IPS-NIHi7 (cell line): ENCODE measurements around the gene ULBP2.

Source experiments
- DNase-seq: peaks from one replicate; pipeline ENCODE4 v3.0.0; 2012; ENCODE audit warnings: mixed read lengths; ENCODE audit errors: extremely low spot score

ULBP2 gene, protein sequence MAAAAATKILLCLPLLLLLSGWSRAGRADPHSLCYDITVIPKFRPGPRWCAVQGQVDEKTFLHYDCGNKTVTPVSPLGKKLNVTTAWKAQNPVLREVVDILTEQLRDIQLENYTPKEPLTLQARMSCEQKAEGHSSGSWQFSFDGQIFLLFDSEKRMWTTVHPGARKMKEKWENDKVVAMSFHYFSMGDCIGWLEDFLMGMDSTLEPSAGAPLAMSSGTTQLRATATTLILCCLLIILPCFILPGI

DNA sequence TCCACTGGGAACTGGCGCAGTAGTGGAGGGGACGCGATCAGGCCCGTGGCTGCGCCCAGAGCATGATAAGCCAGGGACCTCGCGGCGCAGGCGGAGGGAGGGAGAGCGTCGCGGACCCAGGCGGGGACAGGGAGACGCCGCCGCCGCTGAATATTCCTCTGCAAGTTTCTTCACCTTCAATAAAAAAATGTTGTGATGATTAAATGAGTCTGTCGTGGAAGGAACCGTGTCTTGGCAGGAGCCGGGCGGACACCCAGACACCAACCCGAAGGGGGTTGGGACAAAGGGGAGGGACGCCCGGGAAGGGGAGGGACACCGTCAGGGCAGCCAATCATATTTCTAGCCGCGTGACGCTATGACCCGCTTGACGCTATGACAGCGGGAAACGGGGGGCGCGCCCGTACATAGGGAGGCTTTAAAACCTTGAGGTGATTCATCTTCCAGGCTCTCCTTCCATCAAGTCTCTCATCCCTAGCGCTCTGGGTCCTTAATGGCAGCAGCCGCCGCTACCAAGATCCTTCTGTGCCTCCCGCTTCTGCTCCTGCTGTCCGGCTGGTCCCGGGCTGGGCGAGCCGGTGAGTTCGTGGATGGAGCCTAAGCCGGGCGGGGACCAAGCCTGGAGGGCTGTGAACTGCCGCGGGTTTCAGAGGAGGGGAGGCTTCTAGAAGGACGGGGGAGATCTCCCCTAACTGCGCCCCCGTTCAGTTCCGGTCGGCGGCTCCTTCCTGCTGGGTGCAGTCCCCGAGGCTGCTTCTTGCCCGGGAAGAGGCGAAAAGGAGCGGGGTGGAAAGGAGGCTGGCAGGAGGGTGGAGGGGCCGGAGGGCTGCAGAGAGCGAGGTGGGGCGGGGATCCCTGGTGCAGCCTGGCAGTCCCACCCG is at the start of gene ULBP2:
Gene ULBP2 (plus strand): TSS at position 432 of the 878 bp plus-strand sequence. CDS start 59 bp downstream, at position 491.
- DNase-seq = peak; percentile 85

DNA sequence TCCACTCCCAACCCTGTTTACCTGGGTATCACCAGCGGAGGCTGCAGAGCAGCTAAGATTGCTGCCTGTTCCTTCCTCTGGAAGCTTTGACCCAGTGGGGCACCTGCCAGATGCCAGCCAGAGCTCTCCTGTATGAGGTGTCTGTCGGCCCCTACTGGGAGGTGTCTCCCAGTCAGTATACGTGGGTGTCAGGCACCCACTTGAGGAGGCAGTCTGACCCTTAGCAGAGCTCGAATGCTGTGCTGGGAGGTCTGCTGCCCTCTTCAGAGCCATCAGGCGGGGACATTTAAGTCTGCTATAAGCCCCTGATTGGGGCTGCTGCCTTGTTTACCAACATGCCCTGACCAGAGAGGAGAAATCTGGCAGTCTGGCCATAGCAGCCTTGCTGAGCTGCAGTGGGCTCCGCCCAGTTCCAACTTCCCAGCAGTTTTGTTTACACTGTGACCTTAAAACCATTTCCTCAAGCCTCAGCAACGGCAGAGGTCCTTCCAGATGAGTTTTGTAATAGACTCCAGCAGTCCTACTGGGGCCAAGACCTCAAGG is 46.7 kb upstream of the ULBP2 start:
- DNase-seq = peak; percentile 10

DNA sequence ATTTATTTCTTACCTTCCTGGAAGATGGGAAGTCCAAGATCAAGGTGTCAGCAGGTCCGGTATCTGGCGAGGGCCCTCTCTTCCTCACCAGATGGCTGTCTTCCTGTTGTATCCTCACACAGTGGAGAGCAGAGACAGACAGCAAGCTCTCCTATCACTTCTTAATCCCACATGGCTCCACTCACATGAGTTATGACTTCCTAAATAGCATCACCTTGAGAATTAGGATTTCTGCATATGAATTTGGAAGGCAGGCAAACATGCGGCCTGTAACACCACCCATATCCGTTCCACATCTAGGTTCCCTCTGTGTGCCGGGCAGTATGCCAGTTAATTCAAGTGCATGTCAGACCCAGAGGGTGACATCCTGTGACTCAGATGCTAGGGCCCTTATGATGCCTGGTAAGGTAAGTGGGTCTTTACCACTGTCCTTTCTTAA is 46.0 kb upstream of the ULBP2 start:
- DNase-seq = no peak

DNA sequence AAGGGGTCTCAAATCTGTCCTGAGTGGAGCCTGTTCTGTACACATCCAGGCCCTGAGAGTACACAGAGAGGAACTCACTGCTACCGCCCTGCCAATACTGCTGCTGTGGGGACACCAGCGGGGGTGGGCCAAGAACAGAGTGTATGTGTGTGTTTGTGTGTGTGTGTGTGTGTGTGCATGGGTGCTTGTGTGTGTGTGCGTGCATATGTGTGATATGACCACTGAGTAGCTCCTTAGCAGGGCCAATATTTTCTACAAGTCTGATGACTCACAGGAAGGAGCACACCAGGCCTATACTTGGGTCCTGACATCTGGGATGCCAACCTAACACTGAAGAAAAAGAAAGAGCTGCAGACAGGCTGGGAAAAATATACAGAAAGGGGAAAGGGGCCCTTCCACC is 45.3 kb upstream of the ULBP2 start:
- DNase-seq = no peak

DNA sequence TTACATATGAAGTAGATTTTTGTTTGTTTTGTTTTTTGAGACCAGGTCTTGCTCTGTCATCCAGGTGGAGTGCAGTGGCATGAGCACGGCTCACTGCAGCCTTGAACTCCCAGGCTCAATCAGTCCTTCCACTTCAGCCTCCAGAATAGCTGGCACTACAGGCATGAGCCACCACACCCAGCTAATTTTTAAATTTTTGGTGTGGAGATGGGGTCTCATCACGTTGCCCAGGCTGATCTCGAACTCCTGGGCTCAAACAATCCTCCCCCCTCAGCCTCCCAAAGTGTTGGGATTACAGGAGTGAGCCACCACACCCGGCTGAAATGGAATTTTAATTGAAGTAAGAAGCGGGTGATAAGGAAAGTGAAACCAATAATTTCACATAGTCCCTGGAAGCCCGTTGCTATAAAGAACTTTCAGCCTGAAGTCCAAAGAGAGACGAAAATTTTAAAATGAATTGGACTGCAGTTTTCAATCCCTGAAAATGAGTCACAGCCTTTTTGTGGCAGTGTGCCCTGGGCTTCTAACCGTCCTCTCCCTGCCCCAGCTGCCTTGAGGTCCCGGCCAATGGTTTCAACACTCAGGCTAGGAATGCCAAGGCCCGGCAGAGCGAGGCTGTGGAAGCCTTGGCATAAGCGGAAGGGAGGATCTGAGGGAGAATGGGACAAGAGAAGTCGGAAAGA is 44.7 kb upstream of the ULBP2 start:
- no peak for DNase-seq

DNA sequence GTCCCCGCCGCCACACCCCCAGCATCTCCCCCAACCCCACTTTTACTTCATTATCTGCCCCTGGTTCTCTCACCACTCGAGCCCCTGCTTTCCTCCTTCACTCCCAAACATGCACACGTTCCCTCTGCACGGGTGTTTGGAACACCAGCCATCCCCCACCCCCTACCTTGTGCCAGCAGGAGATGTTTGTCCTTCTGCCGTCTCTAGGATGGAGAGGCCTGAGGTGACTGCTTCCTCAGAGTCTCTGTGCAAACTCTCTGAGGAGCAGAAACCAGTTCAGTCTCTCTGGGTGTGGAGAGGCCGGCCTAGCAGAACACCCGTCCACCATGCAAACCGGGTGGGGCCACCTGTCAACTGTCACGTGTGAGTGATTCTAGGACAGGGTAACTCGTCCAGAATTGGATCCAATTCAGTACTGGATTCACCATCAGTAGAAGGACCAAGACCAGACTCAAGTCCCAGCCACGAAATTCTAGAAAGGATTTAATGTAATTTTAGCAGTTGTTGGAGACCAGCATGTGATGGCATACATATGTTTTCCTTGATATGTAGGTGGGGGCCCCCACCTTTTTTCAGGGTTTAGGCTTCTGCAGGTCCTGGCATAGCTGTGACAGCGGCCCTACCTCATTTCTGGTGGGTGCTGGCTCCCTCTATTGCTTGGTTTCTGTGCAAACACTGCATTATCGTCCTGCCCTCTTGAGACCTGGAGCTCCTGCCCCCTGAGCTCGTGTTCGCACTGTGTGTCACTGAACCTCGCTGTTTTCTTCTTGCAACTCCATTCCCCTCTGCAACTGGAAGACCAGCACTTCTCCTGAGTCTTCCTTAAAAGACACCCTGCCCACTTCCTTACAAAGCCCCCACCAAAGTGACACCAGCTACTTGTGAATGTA is 43.7 kb upstream of the ULBP2 start, which contains the start of gene RAET1E:
Gene RAET1E (minus strand): TSS at position 259 of the 890 bp plus-strand sequence. CDS start 7,212 bp downstream, outside the sequence.
- DNase-seq = no peak

DNA sequence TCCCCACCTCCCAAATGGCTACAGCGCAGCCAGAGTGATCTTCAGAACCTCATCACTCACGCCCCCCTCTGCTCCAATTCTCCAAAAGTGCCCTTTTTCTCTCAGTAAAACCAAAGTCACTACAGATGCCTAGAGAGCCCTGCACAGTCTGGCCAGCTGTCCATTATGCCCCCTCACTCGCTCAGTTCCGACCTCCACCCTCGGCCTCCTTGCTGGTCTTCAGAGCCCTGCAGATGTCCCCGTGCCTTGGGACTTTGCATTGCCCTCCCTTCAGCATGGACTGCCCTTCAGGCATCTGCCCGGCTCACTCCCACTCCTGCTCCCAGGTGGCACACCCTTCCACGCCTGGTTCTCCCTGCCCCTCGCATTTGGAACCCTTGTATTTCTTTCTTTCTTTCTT is 42.8 kb upstream of the ULBP2 start:
- no peak for DNase-seq

DNA sequence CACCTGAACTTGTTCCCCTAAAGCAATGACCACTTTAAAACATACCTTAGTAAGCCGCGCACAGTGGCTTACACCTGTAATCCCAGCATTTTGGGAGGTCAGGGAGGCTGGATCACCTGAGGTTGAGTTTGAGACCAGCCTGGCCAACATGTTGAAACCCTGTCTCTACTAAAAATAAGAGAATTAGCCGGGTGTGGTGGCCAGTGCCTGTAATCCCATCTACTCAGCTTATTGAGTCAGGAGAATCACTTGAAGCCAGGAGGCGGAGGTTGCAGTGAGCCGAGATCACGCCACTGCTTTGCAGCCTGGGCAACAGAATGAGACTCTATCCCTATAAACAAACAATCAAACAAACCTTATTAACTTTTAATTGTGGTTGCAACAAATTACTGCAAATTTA is 42.3 kb upstream of the ULBP2 start:
- DNase-seq = no peak

DNA sequence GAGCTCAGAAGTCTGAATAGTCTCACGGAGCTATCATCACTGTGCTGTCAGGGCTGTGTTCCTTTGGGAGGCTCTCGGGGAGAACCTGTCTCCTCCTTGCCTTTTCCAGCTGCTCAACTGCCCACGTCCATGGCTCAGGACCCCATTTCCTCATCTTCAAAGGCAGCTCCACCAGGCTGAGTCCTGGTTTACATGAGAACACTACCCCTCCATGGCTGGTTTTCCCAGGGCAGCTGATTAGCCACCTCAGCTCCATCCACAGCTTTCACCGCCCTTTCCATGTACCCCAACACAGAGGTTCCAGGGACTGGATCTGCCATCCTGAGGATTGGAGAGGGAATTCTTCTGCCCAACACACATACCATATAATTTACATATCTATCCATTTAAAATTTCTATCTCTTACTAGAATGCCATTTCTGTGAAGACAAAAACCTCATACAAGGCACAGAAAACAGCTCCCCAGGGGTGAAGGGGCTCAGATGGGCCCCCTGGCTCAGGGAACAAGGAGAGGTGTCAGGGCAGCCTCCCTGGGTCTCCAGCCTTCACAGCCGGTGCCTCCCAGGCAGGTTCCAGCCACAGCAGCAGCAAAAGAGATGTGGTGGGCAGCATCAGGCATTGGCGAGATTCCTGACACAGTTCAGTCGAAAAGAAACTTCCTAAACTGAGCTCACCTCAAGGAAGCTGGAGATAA is 41.7 kb upstream of the ULBP2 start:
- DNase-seq = no peak

DNA sequence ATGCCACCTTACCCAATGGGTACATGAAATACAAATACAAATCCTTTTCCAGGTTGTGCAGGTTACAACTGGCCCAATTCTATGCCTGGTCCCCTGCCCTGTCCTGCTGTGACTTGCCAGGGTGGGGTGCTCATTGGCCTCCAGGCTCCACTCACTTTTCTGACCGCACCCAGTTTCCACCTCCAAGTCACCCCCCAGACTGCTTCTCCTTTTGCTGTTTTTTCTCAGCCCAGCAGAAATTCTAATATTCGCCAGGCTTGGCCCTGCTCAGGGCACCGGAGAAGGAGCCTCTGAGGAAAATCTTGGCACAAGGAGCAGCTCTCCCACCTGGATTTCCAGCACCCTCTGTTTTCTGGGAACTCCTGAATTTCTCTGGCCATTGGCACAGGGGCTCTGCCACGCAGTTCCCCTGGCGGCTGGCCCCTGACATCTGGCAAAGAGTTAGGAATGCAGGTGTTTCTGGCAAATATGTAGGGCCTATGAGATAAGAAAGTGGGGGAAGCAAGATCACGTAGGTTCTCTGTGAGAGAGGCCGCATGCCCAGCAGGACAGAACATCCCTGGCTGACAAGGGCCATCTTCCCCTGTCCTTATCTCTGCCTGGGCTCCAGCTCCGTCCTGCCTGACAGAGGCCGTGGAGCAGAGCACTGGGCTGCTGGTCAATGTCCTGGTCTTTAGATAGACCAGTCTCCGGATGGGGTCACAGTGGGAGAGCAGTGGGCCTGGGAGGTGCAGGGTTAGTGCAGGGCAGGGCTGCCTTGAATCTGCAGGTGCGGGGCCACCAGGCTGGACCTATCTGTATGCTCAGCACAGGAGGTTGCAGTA is 41.0 kb upstream of the ULBP2 start:
- no peak for DNase-seq

DNA sequence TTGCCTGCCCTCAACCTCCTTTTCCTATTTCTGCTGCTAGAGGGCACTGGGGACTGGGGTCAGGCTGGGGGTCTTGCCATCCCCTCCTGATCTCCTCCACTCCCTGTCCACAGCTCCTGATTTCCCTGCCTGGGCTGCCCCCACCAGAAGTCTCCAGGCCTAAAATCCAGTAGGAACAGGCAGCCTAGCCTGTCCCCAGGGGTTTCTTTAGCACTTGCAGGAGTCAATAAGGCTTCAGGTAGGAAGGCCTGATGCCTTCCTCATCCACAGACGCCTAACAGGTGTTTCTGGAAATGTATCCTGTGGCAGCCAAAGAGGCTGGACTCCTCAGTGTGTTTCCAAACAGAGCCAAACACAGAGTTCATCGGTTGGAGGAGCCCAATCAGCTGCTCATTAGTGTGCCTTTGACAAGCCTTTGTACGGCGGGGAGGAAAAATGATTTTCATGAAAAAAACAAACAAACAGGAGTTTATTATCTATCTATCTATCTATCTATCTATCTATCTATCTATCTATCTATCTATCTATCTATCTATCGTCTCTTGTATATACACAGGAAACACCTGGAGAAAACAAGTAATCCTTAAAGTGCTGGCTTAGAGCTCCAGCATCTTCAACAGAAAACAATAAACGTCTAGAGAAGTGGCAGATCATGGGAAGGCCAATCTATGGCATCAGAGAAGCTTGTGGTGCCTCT is 40.2 kb upstream of the ULBP2 start:
- DNase-seq = no peak

DNA sequence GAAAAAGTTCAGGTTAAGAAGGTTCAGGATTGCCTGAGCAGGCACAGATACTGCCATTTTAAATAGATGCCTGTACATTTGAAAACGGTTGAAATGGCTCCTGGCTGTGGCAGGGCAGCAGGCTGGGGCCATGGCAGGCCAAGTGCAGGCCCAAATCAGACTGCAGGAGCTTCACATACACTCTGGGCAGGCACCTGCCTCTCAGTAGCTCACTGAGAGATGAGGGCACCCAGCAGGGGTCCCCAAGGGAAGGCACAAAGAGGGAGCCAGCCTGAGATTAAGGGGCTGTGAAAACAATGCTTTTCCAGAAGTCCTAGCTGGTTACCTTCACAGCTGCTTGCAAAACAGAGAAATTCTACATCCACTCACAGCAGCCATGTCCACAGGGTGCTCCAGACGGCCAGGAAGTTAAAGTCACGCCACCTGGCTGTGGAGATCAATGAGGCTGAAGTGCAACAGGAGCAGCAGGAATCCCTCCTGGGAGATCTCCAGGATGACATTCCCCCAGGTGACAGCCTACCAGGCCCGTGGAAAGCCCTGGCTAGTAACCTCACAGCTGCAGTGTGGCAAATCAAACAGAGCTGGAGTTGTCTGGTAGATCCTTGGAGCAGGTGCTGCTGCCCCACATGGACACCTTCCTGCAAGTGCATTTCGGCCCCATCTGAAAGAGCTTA is 37.7 kb upstream of the ULBP2 start:
- no peak for DNase-seq

DNA sequence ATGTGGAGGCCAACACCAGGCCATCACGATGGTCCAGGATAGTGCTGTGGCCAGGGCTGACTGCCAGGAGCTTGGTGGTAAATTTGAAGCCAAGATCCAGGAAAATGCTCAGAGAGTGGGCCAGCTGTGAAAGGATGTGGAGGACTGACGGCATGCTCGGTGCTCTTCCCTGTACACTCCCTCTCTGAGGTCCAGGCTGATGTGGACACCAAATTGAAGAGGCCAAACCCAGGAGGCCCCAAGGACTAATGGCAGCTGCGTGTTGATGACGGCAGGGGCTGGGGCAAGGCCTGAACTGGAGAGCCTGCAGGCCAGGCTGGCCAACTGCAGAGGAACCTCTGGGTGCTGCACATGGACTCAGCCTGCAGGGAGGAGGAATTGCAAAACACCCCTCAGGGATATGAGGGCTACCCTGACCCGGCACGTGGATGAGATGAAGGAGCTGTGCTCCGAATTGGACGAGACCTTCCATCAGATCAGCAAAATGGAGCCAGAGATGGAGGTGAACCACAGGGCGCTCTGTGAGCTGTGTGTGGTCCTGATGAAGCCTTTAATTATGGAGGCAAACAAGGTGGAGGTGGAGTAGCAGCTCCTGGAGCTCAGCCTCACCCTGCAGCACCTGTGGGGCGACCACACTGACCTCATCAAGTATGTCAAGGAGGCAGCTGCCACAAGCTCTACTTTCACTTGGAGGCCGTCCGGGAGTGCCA is 37.0 kb upstream of the ULBP2 start:
- no peak for DNase-seq

DNA sequence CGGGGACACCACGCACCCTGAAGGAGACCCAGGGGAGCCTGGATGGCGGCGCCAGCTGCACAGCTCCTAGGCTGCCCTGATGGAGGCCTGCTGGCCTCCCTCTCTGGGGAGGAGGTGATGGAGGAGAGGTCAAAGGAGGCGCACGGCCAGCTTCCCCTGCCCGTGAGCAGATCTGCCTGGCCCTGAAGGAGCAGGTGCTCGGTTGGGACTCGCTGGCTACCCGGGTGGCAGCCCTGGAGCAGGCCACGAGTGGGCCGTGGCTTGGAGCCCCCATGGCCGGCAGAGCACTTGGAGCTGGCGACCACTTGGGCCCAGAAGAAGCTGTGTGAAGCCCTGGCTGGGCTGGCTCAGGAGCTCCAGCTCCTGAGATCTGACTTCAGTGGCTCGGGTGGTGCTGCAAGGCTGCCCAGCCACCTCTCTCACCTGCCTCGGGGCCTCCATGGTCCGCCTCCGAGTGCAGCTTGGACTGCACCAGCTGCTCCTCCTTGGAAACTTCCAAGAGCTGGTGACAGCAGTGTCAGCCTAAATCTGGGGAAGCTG is 36.4 kb upstream of the ULBP2 start:
- no peak for DNase-seq

DNA sequence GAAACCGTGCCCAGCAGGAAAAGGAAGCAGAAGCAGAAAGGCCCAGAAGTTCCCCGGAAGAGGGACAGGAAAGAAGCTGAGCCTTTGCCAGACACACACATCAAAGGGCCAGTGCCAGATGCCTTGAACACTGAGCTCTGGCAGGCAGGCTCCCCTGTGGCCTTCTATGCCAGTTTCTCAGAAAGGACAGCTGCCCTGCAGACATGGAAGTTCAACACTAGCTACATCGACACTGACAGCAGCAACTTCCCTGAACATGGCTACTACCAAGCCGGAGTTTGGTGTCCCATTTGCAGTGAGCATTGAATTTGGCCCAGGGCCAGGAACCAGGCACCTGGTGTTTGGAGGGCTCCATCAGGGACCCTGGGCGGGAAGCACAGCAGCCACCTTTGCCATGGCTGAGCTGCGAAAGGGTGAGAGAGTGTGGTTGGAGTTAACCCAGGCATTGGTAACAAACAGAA is 35.9 kb upstream of the ULBP2 start:
- DNase-seq = no peak

DNA sequence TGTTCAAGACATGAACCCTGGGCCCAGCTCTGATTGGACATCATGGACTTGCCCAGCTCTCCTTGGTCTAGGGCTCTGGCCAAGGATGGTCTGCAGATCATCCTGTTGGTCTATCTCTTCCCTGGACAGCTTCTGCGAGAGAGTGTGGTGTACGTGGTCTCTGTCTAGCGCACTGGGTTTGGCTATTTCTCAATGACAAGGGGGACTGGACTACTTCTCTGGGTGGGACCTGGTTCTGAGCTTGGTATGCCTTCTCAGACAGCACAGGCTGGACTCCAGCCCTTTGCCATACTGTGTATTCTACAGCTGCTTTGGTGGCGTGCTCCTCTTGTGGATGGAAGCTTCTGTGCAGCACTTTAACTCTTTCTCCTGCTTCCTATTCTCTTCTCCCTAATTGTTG is 35.4 kb upstream of the ULBP2 start:
- no peak for DNase-seq

DNA sequence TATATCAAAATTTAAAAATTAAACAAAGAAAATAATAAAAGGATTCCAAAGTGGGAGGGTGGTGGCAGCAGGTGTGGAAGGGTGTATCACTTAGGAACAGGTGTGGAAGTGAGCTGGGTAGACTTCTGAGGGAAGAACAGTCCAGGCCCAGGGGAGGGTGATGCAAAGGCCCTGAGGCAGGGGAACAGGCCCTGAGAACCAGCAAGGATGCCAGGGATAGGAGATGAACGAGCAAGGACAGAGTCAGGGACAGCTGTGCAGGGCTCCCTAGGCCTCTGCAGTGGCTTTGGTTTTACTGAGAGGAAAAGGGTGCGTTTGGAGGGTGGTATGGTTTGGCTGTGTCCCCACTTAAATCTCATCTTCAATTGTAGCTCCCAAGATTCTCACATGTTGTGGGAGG is 34.5 kb upstream of the ULBP2 start:
- no peak for DNase-seq
